HEK293 (cell line): ENCODE measurements around the gene MAML3.

Source experiments
- GLI4 ChIP-seq: fragments of 450-650 bp; formaldehyde crosslinking; IDR thresholded peaks from 2 replicates; pipeline ENCODE4 v1.5.1; 2016; ENCODE audit warnings: missing biosample characterization, missing genetic modification characterization
- INSM2 ChIP-seq: fragments of 450-650 bp; formaldehyde crosslinking; IDR thresholded peaks from 2 replicates; pipeline ENCODE4 v1.5.1; 2016; ENCODE audit warnings: missing biosample characterization, missing genetic modification characterization
- MEIS1 ChIP-seq: sonication (generic); formaldehyde crosslinking; IDR thresholded peaks from 2 replicates; pipeline ENCODE4 v1.8.1; 2022; ENCODE audit warnings: missing genetic modification reagents, mild to moderate bottlenecking, borderline replicate concordance
- MYNN ChIP-seq: fragments of 450-650 bp; formaldehyde crosslinking; IDR thresholded peaks from 2 replicates; pipeline ENCODE4 v1.5.1; 2016; ENCODE audit warnings: missing biosample characterization, missing genetic modification characterization, borderline replicate concordance
- PRDM2 ChIP-seq: fragments of 450-650 bp; formaldehyde crosslinking; IDR thresholded peaks from 2 replicates; pipeline ENCODE4 v1.5.1; 2016; ENCODE audit warnings: missing biosample characterization, missing genetic modification characterization, borderline replicate concordance
- SP2 ChIP-seq: fragments of 450-650 bp; formaldehyde crosslinking; IDR thresholded peaks from 2 replicates; pipeline ENCODE4 v1.5.1; 2016; ENCODE audit warnings: missing biosample characterization, missing genetic modification characterization
- SP7 ChIP-seq: fragments of 450-650 bp; formaldehyde crosslinking; IDR thresholded peaks from 2 replicates; pipeline ENCODE4 v1.5.1; 2016; ENCODE audit warnings: missing biosample characterization, missing genetic modification characterization
- TRIM28 ChIP-seq: IDR thresholded peaks from 2 replicates; pipeline ENCODE4 v1.6.1; 2011; ENCODE audit warnings: low read length, control low read depth, borderline replicate concordance
- ZBTB1 ChIP-seq: fragments of 450-650 bp; formaldehyde crosslinking; IDR thresholded peaks from 2 replicates; pipeline ENCODE4 v1.5.1; 2016; ENCODE audit warnings: missing biosample characterization, missing genetic modification characterization
- ZBTB21 ChIP-seq: fragments of 450-650 bp; formaldehyde crosslinking; IDR thresholded peaks from 2 replicates; pipeline ENCODE4 v1.5.1; 2017; ENCODE audit warnings: missing biosample characterization, missing genetic modification characterization
- ZFHX2 ChIP-seq: fragments of 450-650 bp; formaldehyde crosslinking; conservative IDR thresholded peaks from 2 replicates; pipeline ENCODE4 v1.5.1; 2016; ENCODE audit warnings: missing biosample characterization, missing genetic modification characterization
- ZFP37 ChIP-seq: fragments of 450-650 bp; formaldehyde crosslinking; IDR thresholded peaks from 2 replicates; pipeline ENCODE4 v1.5.1; 2016; ENCODE audit warnings: missing biosample characterization, missing genetic modification characterization
- ZNF112 ChIP-seq: fragments of 450-650 bp; formaldehyde crosslinking; IDR thresholded peaks from 2 replicates; pipeline ENCODE4 v1.5.0; 2017; ENCODE audit warnings: missing biosample characterization, missing genetic modification characterization
- ZNF140 ChIP-seq: fragments of 450-650 bp; formaldehyde crosslinking; IDR thresholded peaks from 2 replicates; pipeline ENCODE4 v1.5.1; 2016; ENCODE audit warnings: missing biosample characterization, missing genetic modification characterization
- ZNF2 ChIP-seq: fragments of 450-650 bp; formaldehyde crosslinking; IDR thresholded peaks from 2 replicates; pipeline ENCODE4 v1.5.1; 2016; ENCODE audit warnings: missing biosample characterization, missing genetic modification characterization
- ZNF394 ChIP-seq: fragments of 450-650 bp; formaldehyde crosslinking; IDR thresholded peaks from 2 replicates; pipeline ENCODE4 v1.5.1; 2016; ENCODE audit warnings: missing biosample characterization, missing genetic modification characterization, mild to moderate bottlenecking, moderate library complexity, borderline replicate concordance
- ZNF549 ChIP-seq: fragments of 450-650 bp; IDR thresholded peaks from 2 replicates; pipeline ENCODE4 v1.5.1; 2018; ENCODE audit warnings: missing biosample characterization, missing genetic modification characterization, mild to moderate bottlenecking, inconsistent platforms, moderate library complexity
- ZNF596 ChIP-seq: fragments of 450-650 bp; IDR thresholded peaks from 2 replicates; pipeline ENCODE4 v1.5.0; 2018; ENCODE audit warnings: missing biosample characterization, mild to moderate bottlenecking, missing genetic modification characterization, moderate library complexity
- ZNF660 ChIP-seq: fragments of 450-650 bp; IDR thresholded peaks from 2 replicates; pipeline ENCODE4 v1.5.1; 2018; ENCODE audit warnings: missing biosample characterization, mild to moderate bottlenecking, missing genetic modification characterization
- TF ChIP-seq, protein P1 (sequence below): fragments of 450-650 bp; IDR thresholded peaks from 2 replicates; pipeline ENCODE4 v1.5.1; 2018; ENCODE audit warnings: missing biosample characterization, missing genetic modification characterization
- TF ChIP-seq, protein P2 (sequence below): fragments of 450-650 bp; formaldehyde crosslinking; IDR thresholded peaks from 2 replicates; pipeline ENCODE4 v1.5.1; 2016; ENCODE audit warnings: missing biosample characterization, missing genetic modification characterization
- TF ChIP-seq, protein P3 (sequence below): fragments of 450-650 bp; formaldehyde crosslinking; IDR thresholded peaks from 2 replicates; pipeline ENCODE4 v1.5.1; 2016; ENCODE audit warnings: missing biosample characterization, missing genetic modification characterization
- TF ChIP-seq, protein P4 (sequence below): fragments of 450-650 bp; formaldehyde crosslinking; IDR thresholded peaks from 2 replicates; pipeline ENCODE4 v1.5.1; 2016; ENCODE audit warnings: missing biosample characterization, missing genetic modification characterization

Gene MAML3

GRCh38 chr4:140095694-140096482 lies 58.1 kb downstream of the MAML3 start (continued):
- TF ChIP-seq ZNF596 (no peak), SP7 (peak; percentile 82), PRDM2 (tag by site-specific recombination) (no peak), ZNF549 (no peak), ZBTB1 (tag by site-specific recombination) (0 out of 2 replicates have a peak, but pooled peaks have one; percentile 70), MYNN (0 out of 2 replicates have a peak, but pooled peaks have one; percentile 9), MEIS1 (CRISPR knock-in tag) (0 out of 2 replicates have a peak, but pooled peaks have one; percentile 40), INSM2 (peak; percentile 76), GLI4 (tag by site-specific recombination) (no peak), ZNF112 (tag by site-specific recombination) (no peak), ZFP37 (0 out of 2 replicates have a peak, but pooled peaks have one; percentile 54), ZNF2 (tag by site-specific recombination) (0 out of 2 replicates have a peak, but pooled peaks have one; percentile 67), ZNF140 (tag by site-specific recombination) (no peak), TRIM28 (no peak), ZNF394 (tag by site-specific recombination) (0 out of 2 replicates have a peak, but pooled peaks have one; percentile 38), ZBTB21 (tag by site-specific recombination) (peak; percentile 96), ZNF660 (tag by site-specific recombination) (peak; percentile 88; the same call in 1 of the 2 replicates), SP2 (tag by site-specific recombination) (peak; percentile 65), ZFHX2 (tag by site-specific recombination) (peak; percentile 12; the same call in 1 of the 2 replicates)
- TF ChIP-seq, protein P1, sequence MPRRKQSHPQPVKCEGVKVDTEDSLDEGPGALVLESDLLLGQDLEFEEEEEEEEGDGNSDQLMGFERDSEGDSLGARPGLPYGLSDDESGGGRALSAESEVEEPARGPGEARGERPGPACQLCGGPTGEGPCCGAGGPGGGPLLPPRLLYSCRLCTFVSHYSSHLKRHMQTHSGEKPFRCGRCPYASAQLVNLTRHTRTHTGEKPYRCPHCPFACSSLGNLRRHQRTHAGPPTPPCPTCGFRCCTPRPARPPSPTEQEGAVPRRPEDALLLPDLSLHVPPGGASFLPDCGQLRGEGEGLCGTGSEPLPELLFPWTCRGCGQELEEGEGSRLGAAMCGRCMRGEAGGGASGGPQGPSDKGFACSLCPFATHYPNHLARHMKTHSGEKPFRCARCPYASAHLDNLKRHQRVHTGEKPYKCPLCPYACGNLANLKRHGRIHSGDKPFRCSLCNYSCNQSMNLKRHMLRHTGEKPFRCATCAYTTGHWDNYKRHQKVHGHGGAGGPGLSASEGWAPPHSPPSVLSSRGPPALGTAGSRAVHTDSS (tag by site-specific recombination): peak; percentile 88
- TF ChIP-seq, protein P2, sequence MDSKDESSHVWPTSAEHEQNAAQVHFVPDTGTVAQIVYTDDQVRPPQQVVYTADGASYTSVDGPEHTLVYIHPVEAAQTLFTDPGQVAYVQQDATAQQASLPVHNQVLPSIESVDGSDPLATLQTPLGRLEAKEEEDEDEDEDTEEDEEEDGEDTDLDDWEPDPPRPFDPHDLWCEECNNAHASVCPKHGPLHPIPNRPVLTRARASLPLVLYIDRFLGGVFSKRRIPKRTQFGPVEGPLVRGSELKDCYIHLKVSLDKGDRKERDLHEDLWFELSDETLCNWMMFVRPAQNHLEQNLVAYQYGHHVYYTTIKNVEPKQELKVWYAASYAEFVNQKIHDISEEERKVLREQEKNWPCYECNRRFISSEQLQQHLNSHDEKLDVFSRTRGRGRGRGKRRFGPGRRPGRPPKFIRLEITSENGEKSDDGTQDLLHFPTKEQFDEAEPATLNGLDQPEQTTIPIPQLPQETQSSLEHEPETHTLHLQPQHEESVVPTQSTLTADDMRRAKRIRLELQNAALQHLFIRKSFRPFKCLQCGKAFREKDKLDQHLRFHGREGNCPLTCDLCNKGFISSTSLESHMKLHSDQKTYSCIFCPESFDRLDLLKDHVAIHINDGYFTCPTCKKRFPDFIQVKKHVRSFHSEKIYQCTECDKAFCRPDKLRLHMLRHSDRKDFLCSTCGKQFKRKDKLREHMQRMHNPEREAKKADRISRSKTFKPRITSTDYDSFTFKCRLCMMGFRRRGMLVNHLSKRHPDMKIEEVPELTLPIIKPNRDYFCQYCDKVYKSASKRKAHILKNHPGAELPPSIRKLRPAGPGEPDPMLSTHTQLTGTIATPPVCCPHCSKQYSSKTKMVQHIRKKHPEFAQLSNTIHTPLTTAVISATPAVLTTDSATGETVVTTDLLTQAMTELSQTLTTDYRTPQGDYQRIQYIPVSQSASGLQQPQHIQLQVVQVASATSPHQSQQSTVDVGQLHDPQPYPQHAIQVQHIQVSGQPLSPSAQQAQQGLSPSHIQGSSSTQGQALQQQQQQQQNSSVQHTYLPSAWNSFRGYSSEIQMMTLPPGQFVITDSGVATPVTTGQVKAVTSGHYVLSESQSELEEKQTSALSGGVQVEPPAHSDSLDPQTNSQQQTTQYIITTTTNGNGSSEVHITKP (tag by site-specific recombination): 0 out of 2 replicates have a peak, but pooled peaks have one; percentile 26
- TF ChIP-seq, protein P3, sequence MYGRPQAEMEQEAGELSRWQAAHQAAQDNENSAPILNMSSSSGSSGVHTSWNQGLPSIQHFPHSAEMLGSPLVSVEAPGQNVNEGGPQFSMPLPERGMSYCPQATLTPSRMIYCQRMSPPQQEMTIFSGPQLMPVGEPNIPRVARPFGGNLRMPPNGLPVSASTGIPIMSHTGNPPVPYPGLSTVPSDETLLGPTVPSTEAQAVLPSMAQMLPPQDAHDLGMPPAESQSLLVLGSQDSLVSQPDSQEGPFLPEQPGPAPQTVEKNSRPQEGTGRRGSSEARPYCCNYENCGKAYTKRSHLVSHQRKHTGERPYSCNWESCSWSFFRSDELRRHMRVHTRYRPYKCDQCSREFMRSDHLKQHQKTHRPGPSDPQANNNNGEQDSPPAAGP (tag by site-specific recombination): peak; percentile 61; the same call in 1 of the 2 replicates
- TF ChIP-seq, protein P4, sequence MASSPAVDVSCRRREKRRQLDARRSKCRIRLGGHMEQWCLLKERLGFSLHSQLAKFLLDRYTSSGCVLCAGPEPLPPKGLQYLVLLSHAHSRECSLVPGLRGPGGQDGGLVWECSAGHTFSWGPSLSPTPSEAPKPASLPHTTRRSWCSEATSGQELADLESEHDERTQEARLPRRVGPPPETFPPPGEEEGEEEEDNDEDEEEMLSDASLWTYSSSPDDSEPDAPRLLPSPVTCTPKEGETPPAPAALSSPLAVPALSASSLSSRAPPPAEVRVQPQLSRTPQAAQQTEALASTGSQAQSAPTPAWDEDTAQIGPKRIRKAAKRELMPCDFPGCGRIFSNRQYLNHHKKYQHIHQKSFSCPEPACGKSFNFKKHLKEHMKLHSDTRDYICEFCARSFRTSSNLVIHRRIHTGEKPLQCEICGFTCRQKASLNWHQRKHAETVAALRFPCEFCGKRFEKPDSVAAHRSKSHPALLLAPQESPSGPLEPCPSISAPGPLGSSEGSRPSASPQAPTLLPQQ: 0 out of 2 replicates have a peak, but pooled peaks have one; percentile 43
